ENCODE measurements around the gene RRP1B. TPM values are rescaled to one million over a fixed set of nuclear protein-coding genes. Genes with fewer than 3 reads are reported as not detected.
A peak's percentile ranks its signal among the peaks of the same experiment; 100 is the strongest.

RRP1B gene
- total RNA-seq, 1 donor from 2014 or later: 15.4 TPM

DNA sequence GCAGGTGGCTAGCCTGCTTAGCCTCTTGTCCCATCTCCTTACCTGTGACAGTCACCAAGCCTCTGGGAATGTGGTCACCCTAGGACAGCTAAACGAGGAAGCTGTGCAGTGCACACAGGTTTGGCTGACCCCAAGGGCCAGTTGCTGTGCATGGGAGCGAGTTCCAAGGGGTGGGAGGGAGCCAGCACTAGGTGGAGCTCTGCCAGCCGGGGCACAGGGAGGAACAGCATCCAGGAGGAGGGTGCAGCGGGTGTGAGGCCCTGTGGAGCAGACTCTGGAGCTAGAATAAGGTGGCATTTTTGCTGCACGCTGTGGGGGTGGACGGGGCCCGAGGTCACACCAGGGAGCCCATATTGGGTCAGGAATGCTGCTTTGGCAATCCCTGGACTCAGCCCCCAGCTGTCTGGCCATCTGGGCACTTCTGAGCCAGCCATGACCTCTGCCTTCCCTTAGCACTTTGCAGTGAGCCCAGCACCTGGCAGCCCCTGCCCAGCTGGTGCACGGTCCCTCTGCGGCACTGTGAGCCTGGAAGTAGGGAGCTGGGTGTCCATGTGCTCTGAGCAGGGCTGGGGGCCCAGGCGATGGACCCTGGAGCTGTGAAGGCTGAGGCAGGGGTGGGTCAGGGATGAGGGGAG, 68.3 kb downstream of the RRP1B start:
- peak; percentile 6 for ATAC-seq

DNA sequence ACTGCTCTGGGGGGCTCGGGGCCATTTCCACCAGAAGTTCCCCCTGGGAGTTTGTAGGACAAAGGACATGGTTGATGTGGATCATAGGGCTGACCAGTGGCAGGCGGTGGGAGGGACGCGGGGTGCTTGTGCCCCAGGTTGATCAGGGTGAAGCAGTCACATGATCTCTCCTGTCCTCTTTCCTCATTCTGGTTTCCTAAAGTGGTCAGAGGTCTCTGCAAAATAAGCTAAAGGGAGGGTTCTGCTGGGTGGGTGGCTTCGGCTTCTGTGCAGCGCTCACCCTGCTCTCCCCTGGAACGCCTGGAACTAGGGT, 68.8 kb downstream of the RRP1B start:
- ATAC-seq: no peak

DNA sequence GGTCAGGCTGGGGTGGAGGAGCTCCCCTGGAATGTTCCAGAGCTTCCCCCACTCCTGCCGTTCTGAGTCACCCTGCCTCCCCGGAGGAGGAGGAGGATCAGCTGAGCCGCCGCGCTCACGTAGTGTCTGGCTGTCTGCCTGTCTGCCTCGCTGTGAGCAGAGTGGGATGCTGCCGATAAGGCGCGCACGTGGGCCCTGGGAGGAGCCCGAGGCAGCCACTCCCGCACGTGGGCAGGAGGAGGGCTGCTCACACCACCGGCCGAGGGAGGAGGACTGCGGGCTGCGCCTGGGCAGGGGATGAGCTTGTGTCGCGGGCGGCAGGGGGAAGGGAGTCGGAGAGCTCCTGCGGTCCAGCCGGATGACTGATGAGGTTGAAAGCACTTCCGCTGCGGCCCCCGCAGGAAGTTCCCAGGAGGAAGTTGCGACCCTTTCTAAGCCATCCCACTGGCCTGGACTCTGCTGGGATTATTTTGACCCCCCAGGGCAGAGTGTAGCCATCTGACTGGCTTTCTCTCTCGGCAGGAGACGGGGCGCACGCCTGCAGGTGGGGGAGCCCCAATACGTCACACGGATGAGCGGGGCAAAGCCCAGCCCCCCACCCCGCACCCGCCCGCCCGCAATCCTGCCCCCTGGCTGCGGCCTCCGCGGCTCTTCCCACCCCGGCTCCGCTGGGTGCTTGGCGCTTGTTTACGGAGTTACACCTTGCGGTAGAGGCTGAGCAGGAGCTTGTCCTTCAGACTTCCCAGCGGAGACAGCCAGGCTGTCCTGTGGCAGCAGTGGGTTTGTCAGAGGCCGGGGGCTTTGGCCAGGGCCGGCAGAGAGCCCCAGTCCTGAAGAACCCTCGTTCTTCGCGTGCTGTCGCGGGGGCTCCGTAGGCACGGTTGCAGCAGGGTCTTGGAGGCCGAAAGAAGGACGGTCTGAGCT, 69.4 kb downstream of the RRP1B start:
- peak; percentile 71 for ATAC-seq

DNA sequence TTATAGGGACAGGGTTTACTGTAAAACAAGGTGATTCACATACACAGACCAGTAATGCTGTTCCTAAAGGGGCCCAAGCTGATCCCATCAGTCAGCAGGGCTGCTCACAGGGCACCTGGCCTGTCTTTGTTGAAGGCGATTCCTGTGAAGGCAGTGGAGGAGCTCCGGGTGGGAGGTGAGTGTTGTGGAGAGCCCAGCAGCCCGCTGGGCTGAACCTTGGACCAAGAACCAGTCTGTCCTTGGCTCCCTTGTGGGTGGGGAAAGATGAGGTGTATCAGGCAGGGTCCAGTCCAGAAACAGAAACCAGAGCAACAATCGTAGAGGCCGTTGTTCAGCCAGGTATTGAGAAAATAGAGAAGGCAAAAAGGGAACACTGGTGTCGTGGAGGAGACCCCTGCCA, 72.1 kb downstream of the RRP1B start:
- ATAC-seq: no peak

DNA sequence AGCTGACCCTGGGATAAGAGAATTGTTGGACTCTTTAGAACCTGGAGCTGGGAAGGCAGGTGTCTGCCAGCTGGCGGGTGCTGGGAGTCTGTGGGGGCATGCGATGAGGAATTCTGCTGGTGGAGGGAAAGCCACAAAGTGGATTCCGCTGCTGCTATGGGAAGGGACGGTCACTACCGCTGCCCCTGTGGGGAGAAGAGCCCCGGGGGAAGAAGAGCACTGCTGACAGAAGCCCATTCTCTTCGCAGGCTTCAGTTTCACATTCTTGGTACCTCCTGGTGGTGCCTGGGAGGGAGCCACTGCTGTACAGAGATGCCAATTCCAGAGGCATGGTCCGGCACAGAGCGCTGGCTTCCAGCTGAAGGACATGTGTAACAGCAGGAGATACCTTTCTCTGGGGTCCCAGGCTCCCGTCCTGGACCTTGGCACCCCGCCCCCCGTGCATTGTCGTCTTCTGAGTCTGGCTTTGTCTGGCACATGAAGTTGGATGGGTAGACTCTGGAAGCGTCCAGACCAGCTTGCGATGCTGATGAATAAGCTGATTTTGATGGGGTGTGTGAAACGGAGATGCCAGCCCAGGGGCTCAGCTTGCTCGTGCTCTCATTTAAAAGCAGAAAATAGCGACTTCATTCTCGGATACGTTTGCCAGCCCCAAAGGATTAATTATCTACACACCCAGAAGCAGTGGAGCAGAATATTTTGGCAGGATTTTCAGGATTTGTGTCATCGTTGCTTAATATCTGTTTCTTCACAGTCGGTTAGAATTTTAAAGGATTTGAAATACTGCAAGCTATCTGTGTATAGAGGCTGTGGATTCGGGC, 72.7 kb downstream of the RRP1B start:
- no peak for ATAC-seq

DNA sequence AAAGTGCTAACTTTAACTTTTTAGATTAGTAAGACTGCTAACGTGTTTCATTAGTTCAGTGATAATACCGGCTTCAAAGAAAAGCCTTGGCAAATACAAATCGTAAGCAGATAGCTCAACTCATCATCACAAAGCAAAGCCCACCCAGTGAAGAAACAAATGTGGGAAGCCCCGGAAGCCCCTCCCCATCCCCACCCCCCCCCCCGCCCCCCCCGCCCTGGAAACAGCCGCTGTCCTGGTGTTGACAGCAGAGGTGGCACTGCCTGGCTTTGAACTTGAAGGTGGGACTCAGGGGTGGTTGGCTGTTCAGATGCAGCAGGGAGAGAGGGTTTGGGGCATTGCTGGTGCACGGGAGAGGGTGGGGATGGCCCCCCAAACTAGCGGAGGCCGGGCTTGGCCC, 73.7 kb downstream of the RRP1B start:
- no peak for ATAC-seq

DNA sequence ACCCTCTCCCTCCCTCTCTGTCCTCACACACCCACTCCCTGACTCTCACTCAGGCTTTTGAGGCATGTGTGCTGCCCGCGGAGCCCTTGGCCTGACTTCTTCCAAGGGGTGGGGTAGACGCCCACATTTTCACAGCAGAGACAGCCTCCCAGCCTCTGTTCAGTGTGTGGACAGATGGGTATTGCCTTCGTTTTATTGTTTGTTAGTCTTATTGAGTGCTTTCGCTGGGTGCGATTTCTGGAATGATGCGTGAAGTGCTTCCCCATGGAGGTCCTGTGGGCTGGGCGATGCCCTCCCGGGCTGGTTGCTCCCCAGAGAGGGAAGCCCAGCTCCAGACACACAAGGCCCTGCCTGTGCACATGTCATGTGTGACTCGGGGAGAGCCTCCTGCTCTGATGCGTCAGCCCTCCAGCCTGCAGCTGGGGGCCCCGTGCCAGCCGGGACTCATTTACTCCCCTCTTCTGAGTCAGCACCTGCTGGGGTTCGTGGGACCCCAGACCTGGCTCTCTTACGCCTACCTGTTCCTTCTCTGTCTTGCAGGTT, 74.2 kb downstream of the RRP1B start:
- ATAC-seq: peak; percentile 65

DNA sequence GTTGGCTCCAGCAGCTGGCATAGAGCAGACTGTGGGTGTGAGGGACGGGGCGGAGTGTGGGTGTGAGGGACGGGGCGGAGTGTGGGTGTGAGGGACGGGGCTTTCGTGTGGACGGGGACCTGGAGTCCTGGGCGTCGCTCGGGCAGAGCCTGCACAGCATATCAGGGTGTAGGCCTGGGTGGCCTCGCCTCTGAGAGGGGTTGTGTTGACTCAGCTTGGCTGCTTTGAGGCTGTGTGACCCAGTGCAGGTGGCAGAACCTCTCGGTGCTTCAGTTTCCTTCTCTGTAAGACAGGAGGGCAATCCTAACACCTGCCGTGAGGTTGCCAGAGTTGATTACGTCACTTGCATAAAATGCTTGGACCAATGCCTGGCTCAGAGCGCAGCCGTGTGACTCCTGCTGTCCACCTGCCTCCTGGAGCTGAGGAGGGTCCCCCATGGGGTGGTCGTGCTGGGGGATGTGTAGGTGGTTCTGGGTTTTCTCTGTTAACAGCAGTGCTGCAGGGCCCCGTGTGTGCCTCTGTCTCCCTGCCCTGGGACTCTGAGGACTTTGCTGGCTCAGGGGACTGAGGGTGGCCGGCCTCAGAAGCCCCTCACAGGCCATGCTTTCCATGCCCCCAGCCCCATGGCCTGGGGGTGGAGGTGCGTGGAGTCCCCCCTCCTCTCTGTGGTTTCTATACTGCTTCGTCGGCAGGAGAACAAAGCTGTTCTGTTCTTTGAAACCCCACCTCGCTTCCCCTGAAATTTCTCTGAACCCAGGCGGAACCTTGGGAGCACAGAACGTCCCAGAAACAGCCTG, 75.0 kb downstream of the RRP1B start:
- ATAC-seq: peak; percentile 85

DNA sequence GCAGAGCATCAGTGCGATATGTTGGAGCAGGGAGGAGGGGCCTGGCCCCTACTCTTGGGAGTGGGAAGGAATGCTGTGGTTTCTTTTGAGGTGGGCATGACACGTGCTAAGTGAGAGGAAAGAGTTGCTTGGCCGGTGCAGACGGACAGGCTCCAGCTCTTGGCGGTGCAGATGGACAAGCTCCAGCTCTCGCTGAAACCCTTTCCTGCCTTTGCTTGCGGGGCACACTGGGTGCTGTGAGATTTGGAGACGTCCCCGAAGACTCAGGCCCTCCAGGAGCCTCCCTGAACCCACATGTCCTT, 75.5 kb downstream of the RRP1B start:
- ATAC-seq: no peak

DNA sequence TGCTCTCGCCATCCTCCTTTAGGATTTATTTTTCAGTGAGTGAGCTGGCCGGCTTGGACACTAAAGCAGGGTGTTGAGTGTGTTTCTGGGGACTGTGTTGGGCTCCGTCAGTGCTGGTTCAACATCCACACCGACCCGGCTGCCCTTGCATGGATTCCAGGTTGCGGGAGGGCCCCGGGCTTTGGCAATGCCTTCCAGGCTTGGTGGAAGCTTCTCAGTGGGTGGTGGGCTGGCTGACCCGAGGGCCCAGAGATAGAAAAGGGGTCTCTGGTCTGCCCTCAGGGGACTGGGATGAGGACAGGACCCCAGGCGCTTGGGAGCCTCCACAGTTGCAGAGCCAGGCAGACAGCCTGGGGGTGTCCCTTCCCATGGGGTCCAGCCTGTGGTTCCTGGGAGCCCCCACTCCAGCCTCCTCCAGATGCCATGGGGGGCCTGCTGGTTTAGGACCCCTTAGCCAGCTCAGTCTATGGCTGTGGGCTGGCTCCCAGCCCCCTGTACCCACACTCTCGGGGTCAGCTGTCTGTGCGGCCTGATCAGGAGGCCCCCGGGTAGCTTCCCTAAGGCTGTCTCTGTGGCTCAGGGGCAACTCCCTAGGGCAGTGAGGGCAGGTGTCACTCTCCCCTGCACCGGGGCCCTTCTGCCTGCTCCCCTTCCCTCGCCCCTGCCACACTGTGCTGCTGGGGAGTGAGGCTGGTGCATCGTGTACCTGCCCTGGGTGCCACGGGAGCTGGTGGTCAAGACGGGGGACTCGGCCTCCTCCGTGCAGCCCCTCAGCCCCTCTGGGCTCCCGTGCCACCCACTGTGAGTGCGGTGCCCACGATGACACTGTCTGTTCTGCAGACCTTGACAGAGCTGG, 76.1 kb downstream of the RRP1B start:
- no peak for ATAC-seq

DNA sequence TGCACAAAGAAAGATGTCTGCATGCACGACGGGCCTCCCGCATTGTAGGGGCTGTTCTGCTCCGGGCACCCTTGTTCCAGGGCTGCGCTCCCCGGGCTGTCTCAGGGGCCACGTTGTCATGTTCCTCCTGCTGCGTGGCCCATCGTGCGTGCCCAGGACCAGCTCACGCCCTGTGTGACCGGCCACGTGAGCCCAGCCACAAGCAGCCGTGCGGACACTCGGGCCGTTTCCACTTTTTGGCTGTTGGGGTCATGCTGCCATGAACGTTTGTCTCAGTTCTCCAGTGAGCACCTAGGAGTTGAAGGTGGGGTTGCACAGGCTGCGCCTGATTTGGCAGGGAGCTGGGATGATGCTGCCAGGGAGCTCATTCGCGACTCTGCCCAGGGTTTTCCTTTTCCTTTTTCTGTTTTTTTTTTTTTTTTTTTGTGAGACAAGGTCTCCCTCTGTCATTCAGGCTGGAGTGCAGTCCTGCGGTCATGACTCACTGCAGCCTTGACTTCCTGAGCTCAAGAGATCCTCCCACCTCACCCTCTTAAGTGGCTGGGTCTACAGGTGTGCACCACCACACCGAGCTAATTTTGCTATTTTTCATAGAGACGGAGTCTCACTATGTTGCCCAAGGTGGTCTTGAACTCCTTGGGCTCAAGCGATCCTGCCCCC, 77.0 kb downstream of the RRP1B start:
- ATAC-seq: no peak

DNA sequence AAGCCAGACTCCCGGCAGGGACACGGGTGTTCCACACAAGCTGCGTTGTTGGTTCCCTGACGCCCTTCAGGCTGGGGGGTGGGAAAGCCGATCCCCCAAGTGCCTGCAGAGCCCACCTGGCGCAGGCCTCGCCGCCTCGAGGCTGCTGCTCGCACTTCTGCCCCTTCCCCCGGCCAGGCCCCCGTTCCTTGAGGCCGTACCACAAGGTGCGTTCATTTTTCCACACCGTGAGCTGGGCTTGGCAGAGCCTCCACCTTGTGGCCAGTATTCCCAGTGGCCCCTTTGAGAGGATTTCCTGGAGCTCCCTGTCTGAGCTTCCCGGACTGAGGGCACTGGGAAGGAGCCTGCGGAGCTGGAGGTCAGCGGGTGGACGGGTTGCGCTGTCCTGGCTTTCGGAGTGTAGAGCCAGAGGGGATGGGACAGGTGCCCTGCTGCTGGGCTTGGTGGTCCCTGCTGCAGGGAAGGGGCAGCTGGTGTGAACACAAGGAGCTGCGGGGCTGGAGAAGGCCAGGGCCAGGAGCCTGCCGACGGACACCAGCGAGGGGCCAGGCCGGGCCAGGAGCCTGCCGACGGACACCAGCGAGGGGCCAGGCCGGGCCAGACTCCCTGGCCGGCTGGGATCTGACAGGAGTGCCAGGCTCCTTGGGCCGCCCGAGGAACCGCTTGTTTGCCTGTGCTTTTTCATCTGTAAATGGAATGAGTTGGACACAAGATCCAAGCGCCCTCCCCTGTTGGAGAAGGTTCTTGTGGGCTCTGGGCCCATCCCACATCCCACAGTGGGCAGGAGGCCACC, 78.0 kb downstream of the RRP1B start:
- ATAC-seq: no peak

DNA sequence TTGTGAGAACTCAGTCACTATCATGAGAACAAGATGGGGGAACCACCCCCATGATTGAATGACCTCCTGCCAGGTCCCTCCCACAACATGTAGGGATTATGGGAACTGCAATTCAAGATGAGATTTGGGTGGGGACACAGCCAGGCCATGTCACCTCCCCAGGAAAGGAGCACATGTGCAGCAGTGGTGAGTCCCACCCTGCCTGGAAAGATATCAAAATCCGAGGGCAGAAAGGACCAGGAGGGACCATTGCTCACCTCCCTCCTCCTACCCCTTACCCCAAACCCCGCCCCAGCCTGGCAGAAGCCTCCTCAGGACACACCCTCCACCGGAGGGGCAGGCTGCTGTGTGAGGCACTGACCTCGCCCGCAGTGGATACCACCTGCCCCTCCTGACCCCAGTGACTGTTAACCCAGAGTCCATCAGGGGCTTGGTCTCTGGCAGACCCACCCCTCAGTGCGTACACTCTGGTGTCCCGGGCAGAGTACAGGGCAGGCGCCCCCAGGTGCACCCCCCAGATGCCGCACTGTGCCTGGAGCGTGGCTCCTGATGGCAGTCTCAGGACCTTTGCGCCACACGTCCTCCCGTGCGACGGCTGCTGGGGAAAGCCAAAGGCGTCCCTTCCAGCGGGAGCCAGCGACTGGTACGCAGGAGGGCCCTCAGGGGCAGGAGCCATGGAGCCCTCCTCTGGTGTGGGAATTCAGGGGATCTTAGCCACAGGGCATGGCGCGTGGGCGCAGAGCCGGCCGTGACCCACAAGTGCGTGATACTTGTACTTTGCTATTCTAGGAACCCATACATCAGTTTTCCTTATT, 80.5 kb downstream of the RRP1B start:
- ATAC-seq: peak; percentile 29

DNA sequence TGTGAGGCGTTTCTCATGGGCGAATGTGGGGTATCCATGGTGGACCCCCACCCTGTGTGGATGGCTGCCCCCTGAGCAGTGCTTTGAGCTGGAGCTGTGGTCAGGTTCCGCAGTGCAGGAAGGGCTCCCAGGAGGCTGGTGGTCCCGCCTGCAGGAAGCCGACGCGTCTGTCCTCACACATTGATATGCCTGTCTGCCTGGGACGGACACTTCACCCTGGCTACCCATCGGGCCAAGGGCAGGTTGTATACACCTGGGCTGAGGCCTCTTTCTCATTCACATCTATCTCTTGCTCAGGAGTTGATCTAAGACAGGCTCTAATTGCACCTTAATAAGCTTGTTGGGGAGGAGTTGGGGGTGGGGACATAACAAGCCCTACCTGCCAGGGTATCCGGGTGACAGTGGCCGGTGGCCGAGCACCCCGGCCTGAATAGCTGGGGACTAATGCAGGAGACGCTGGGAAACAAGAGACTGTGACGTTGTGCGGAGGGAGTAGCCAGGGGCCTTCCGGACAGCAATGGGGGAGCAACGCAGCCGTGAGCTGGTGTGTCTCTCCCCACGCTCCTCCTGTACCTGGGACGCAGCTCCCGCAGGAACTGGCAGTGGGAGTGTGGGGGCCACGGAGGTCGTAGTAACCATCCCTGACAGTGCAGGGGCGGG, 81.3 kb downstream of the RRP1B start:
- peak; percentile 56 for ATAC-seq

DNA sequence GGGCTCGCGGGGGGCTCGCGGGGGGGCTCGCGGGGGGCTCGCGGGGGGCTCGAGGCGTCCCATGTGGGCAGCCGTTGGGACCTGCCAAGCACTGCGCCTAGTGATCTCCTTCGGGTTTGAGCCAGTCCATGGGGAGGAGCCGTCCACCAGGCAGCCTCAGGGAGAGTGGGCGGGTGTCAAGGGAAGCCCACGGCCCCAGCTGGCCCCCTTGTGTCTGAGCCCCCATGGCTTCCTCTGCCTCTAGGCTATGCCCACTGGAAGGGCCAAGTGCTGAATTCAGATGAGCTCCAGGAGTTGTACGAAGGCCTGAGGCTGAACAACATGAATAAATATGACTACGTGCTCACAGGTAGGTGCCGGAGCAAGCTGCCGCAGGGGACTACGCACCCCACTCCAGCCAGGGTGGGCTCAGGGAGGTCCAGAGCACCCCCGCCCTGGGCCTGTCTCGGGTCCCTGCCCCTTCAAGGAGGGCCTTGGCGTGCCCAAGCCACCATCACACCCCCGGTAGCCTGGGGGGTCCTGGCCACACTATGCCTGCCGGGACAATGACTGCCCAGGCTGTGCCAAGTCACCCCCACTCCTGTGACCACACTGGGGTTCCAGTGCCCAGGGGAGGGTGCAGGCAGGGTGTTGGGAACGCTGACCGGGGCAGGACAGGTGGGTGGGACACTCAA, 82.2 kb downstream of the RRP1B start:
- no peak for ATAC-seq

DNA sequence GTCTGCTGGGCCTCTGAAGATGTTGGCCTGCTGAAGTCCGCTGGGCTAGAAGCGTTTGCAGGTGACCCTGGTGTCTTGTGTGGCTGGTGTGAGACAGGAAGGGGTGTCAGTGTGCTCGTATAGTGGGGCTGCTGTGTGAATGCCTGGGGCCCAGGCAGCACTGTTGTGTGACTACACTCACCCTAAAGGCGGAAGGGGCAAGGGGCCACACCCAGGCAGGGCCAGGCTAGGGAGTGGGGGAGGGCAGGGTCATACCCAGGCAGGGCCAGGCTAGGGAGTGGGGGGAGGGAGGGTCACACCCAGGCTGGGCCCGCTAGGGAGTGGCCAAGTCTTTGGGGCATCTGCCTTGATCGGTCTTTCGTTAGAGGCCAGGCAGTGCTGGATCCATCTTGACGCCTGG, 84.6 kb downstream of the RRP1B start:
- peak; percentile 19 for ATAC-seq

DNA sequence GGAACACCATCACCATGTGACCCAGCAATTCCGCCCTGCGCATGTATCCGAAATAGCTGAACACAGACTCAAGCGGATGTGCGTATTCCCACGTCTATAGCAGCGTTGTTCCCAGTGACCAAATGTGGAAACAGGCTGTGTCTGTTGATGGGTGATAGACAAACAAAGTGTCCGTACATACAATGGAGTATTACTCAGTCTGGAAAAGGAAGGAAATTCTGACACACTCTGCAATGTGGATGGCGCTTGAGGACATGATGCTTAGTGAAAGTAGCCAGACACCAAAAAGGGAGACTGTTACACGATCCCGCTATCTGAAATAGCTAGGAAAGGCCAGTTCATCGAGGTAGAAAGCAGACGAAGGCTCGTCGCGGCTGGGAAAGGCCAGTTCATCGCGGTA, 85.4 kb downstream of the RRP1B start:
- ATAC-seq: no peak
